A549 treated with ZK216348 at 1 μM for 4 hours (cell line): ENCODE data around the gene ZNHIT2. TPM values are rescaled to one million over a fixed set of nuclear protein-coding genes. Genes with fewer than 3 reads are reported as not detected.

ENCODE experiments used
- total RNA-seq: library from RNA; stranded (reverse); fragments of 200-300 nt; extraction: Qiagen RNA extraction; gene quantifications from 5 replicates; pipeline ENCODE4 v1.2.3, GENCODE V29; 2022; ENCODE audit warnings: low read depth

The ZNHIT2 gene
- 11.5 to 24.2 TPM (median 22.7 TPM) in 5 replicates for total RNA-seq

DNA sequence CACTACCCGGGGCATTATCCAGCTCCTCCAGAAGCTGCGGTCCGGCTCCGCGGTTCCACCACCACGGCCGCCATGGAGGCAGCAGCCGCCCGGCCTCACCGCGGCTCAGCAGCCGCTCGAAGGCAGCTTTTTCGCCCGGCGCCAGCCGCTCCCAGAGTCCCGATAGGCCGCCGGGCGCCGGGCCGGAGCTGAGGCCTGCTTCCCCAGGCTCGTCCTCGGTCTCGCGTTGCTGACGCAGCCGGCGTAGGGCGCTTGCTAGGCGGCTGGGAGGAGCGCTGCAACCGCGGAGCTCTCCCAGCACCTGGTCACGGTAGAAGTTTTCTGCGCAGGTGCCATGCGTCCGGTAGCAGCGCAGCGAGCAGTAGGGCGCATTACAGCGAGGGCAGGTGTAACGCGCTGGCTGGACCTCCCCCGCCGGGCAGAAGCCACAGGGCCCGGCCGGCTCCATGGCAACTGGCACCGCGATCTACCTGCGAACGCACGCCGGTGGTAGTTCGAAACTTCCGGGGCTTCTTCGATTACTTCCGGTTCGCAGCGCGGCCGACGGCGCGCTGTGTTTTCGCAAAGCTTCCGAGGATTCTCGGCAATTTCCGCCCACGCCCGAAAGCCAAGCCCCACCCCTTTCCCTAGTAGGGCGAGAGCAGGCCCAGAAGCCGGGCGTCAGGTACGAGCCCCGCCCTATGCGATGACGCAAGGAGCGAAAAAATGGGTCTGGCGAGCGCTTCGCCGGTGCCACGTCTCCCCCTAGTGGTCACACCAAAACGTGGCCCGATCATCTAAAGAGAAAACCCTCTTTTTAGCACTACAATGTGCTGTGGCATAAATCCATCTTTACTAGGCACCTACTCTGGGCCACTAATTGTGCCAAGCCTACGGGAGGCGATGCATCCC is at the start of gene ZNHIT2:
TSS of gene ZNHIT2 (minus strand) at position 496 of the 891 bp plus-strand sequence. CDS start at position 448, 48 bp downstream.

DNA sequence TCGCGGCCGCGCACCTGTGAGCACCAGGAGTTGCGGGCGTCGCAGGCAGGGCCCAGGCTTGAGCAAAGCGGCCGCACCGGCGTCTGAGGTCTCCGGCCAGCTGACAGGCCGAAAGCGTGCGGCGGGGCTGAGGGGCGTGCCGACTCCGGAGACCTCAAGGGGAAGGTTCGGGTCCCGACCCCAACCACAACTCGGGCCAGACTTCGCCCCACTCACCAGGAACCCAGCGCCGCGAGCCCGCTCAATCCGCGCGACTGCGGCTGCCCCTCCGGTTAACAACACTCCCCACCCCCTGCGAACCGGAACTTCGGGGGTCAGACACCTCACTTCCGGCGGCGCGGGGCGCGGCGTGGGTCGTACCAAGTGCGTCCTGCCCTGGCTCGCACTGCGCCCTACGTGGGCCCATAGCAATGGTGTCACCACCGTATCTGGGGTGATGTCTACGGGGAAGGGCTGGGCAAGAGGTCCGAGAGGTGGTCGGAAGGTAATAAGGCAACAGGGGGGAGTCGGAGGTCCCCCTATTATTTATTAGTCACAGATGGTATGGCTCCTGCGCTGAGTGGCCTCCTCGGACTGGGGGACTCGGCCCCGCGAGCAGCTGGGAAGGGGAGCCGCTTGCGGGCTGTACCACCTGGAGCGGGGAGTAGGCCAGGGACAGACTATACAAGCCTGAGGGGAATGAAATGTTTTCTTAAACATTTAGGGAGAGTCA is 16.9 kb upstream of the ZNHIT2 start, which contains the start of gene SYVN1:
TSS of gene SYVN1 (minus strand) at position 280 of the 712 bp plus-strand sequence. CDS start 918 bp downstream, outside the sequence.

DNA sequence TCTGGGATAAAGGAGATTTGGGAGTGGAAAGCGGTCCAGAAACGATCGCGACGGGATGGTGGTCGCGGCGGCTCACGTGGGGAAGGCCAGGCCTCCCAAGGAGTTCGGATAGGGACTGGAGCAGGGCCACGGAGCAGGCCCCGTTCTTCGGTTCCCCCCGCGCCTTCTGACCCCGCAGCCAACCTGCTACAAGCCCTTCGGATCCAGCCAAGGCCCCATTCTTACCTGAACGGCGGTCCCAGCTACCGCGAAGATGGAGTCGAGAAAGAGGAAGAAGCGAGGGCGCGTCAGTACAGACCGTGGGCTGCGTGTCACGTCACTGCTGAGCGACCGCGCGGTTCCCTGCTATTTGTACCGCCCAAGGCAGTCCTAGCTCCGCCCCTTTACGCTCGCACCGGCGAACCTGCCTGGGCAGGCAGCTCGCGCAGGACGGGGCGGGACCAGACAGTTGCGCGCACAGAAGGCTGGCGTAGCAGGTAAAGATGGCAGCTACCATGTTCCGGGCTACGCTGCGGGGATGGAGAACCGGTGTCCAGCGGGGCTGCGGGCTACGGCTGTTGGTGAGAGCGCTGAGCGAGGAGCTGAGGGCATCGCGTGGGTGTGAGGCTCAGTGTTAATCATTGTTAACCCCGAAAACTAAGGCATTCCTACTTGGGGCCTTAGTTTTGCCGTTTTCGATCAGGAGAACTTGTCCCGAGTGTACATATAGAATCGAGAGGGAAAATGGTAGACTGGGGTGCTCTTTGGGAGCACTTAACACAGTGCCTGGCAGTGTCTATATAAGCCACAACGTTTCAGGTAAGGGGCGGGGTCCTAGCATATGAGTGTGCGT is 4.6 kb upstream of the ZNHIT2 start, which contains the start of the genes FAU and MRPL49:
TSS of gene FAU (minus strand) at position 270 of the 832 bp plus-strand sequence. CDS start 321 bp downstream, outside the sequence.
TSS of gene MRPL49 (plus strand) at position 457 of the 832 bp plus-strand sequence. CDS start at position 483, 26 bp downstream.

DNA sequence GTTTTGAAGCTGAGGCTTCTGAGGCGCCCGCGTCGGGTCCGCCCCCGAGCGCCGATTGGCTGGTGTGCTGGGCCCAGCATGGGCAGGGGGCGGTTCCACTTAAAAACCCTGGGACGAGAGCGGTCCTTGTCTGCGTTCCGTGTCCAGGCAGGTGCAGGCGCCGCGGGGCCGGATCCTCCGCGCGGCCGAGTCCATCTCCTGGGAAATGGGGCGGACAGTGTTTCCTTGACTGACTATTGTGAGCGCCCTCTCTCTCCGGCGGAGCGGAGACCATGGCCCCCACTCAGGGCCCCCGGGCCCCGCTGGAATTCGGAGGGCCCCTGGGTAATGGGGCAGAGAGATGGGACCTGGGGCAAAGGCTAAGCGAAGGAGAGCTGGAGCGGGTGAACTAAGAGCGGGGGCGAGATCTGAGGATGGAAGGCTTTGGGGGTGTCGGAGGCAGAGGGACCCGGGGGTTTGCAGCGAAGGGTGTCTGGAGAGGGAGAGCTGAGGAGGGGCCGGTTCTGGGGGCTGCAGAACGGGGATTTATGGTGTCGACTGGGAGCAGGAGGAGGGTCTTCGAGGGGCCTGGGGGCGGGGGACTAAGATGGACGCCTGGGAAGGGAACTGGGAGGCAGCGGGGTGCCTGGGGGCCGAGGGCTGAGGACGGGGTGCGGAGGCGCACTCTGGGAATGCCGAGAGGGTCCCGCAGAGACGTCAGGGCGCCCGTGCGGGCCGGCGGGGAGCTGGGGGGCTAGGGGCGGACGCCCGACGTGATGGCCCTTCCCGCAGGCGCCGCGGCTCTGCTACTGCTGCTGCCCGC is 5.6 kb downstream of the ZNHIT2 start, which contains the start of gene TM7SF2:
TSS of gene TM7SF2 (plus strand) at position 129 of the 802 bp plus-strand sequence. CDS start at position 273, 144 bp downstream.

DNA sequence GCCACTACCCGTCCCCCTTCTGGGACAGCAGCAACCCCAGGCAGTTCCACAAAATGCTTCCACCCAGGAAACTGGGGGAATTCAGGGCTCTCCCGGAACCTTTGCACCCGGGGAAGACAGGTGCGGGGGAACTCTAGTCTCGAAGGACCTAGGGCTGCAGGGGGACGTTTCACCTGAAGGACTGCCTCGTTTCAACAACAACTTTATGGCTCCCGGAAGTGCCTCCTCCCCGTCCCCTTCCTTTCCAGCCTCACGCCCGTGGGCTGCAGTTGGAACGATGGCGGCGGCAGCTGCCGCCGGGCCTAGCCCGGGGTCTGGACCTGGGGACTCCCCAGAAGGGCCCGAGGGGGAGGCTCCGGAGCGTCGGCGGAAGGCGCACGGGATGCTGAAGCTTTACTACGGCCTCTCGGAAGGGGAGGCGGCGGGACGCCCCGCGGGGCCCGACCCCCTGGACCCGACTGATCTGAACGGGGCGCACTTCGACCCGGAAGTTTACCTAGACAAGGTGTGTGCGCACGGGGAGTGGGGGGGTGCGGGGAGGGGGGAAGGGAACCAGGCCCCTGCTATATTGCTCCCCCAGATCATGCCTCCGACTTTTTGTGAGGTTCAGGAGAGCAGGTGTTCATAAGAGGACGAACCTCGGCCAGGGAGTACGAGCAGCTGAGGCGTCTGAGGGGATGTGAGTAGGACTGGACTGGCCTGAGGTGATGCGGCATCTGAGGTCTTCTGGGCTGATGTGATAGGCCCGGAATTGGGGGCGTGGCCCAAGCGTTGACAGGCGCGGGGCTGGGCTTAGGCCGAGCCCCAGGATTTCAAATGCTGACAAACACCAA is 21.3 kb downstream of the ZNHIT2 start, which contains the start of gene VPS51:
TSS of gene VPS51 (plus strand) at position 241 of the 833 bp plus-strand sequence. CDS start at position 278, 37 bp downstream.

DNA sequence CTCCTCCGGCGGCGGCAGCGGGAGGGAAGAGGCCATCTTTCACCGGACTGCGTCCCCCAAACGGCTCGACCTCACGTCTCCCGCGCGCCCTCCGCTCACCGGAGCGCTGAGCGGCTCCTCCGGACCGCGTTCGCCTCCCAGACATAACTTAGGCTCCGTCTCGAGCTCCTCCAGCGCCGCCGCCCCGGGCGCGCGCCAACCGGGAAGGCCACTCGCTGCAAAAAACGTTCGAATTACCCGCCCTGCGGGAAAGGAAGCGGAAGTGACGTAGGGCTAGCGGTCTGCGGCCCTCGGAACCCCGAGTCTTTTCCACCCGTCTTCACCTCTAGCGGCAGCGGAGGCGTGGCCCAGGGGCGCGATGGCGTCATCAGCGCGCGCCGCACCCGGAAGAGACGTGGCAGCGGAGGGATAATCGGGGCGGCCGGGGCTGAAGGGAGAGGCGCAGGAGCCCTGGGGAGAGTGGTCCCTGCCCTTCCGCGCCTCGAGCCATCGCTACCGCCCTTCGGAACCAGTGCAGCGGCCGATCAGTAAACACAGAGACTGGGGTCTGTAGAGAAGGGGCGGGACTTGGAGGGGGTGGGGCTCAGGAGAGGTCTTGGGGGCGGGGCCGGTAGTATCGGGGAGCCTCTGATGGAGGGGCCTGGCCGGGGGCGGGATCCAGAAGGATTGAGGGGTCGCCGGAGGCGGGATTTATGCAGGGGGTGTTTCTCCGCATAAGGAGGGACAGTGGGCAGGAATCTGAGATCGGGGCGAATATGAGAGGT is 33.5 kb downstream of the ZNHIT2 start, which contains the start of the genes CDCA5 and ZFPL1:
TSS of gene CDCA5 (minus strand) at position 207 of the 764 bp plus-strand sequence. CDS start at position 145, 62 bp downstream.
TSS of gene ZFPL1 (plus strand) at position 389 of the 764 bp plus-strand sequence. CDS start 477 bp downstream, outside the sequence.

Other genes starting within 250 kb of the ZNHIT2 start
- gene EHD1, start 239.1 kb downstream of the ZNHIT2 start, total RNA-seq = 93.7 to 127 TPM (median 121 TPM) in 5 replicates
- gene ATG2A, start 200.5 kb downstream of the ZNHIT2 start, total RNA-seq = 10.9 to 23.2 TPM (median 22.0 TPM) in 5 replicates
- 2.7 to 6.1 TPM (median 4.4 TPM) in 5 replicates for gene PPP2R5B, start 193.0 kb downstream of the ZNHIT2 start, total RNA-seq
- not detected in 5 replicates for gene GPHA2, start 181.8 kb downstream of the ZNHIT2 start, total RNA-seq
- gene MAJIN, start 145.6 kb downstream of the ZNHIT2 start, total RNA-seq = not detected in 5 replicates
- gene BATF2, start 120.7 kb downstream of the ZNHIT2 start, total RNA-seq = 0.54 to 0.98 TPM (median 0.74 TPM) in 5 replicates
- gene ARL2, start 103.5 kb downstream of the ZNHIT2 start, total RNA-seq = 167 to 190 TPM (median 185 TPM) in 5 replicates
- gene SNX15, start 90.3 kb downstream of the ZNHIT2 start, total RNA-seq = 21.9 to 25.1 TPM (median 22.4 TPM) in 5 replicates
- gene SAC3D1, start 76.5 kb downstream of the ZNHIT2 start, total RNA-seq = 27.0 to 62.7 TPM (median 56.1 TPM) in 5 replicates
- not detected in 5 replicates for gene NAALADL1, start 59.1 kb downstream of the ZNHIT2 start, total RNA-seq
- gene CDCA5, start 33.7 kb downstream of the ZNHIT2 start, total RNA-seq = 53.2 to 69.3 TPM (median 67.2 TPM) in 5 replicates
- 29.6 to 35.3 TPM (median 30.6 TPM) in 5 replicates for gene ZFPL1, start 33.5 kb downstream of the ZNHIT2 start, total RNA-seq
- gene VPS51, start 21.5 kb downstream of the ZNHIT2 start, total RNA-seq = 49.7 to 55.7 TPM (median 55.4 TPM) in 5 replicates
- gene TM7SF2, start 5.8 kb downstream of the ZNHIT2 start, total RNA-seq = 3.7 to 10.9 TPM (median 5.7 TPM) in 5 replicates
- gene FAU, start 4.4 kb upstream of the ZNHIT2 start, total RNA-seq = 660 to 1,037 TPM (median 959 TPM) in 5 replicates
- gene MRPL49, start 4.6 kb upstream of the ZNHIT2 start, total RNA-seq = 56.2 to 79.8 TPM (median 71.3 TPM) in 5 replicates
- 24.2 to 45.2 TPM (median 43.1 TPM) in 5 replicates for gene SYVN1, start 16.8 kb upstream of the ZNHIT2 start, total RNA-seq
- gene SPDYC, start 52.5 kb upstream of the ZNHIT2 start, total RNA-seq = not detected in 5 replicates
- gene CAPN1, start 64.2 kb upstream of the ZNHIT2 start, total RNA-seq = 75.9 to 131 TPM (median 115 TPM) in 5 replicates
- gene POLA2, start 144.3 kb upstream of the ZNHIT2 start, total RNA-seq = 13.8 to 24.5 TPM (median 18.0 TPM) in 5 replicates
- 13.7 to 22.4 TPM (median 14.9 TPM) in 5 replicates for gene CDC42EP2, start 197.2 kb upstream of the ZNHIT2 start, total RNA-seq
- 39.2 to 48.6 TPM (median 42.1 TPM) in 5 replicates for gene DPF2, start 216.2 kb upstream of the ZNHIT2 start, total RNA-seq
- 0.39 to 1.2 TPM (median 1.1 TPM) in 5 replicates for gene TIGD3, start 237.1 kb upstream of the ZNHIT2 start, total RNA-seq